GM18520 (cell line): ENCODE results near the gene CBLC.

Source experiments
- ATAC-seq: cut with Tn5 transposase; IDR thresholded peaks from one replicate; pipeline ENCODE4 v1.9.1; 2021; ENCODE audit not compliant: unreplicated experiment

Gene CBLC

GRCh38 chr19:44777715-44778347 lies at the start of gene CBLC:
TSS of gene CBLC (plus strand) at chr19:44777890. CDS start at chr19:44777932, 42 bp downstream.
- ATAC-seq = no peak

- no peak for ATAC-seq
Measured at GRCh38 chr19:44728178-44728577, 49.5 kb upstream of the CBLC start.

- ATAC-seq = no peak
Measured at GRCh38 chr19:44729516-44730033, 48.1 kb upstream of the CBLC start.

- ATAC-seq = no peak
Measured at GRCh38 chr19:44731081-44731480, 46.6 kb upstream of the CBLC start.

- ATAC-seq = no peak
Measured at GRCh38 chr19:44731622-44732021, 46.1 kb upstream of the CBLC start.

- ATAC-seq = no peak
Measured at GRCh38 chr19:44732235-44733014, 45.3 kb upstream of the CBLC start.

GRCh38 chr19:44734357-44734756 lies 43.3 kb upstream of the CBLC start:
- no peak for ATAC-seq

GRCh38 chr19:44735011-44735410 lies 42.7 kb upstream of the CBLC start:
- no peak for ATAC-seq

- ATAC-seq = no peak
Measured at GRCh38 chr19:44737238-44738071, 40.2 kb upstream of the CBLC start.

GRCh38 chr19:44738136-44738535 lies 39.6 kb upstream of the CBLC start:
- no peak for ATAC-seq

GRCh38 chr19:44738603-44739558 lies 38.8 kb upstream of the CBLC start:
- no peak for ATAC-seq

GRCh38 chr19:44740351-44740824 lies 37.3 kb upstream of the CBLC start:
- ATAC-seq = no peak

- ATAC-seq = no peak
Measured at GRCh38 chr19:44741258-44741731, 36.4 kb upstream of the CBLC start.

- no peak for ATAC-seq
Measured at GRCh38 chr19:44741841-44742329, 35.8 kb upstream of the CBLC start.

- no peak for ATAC-seq
Measured at GRCh38 chr19:44742330-44743061, 35.2 kb upstream of the CBLC start.

- ATAC-seq = no peak
Measured at GRCh38 chr19:44744871-44745332, 32.8 kb upstream of the CBLC start.

GRCh38 chr19:44745341-44745831 lies 32.3 kb upstream of the CBLC start:
- ATAC-seq = no peak

- no peak for ATAC-seq
Measured at GRCh38 chr19:44745887-44746600, 31.6 kb upstream of the CBLC start.
